ENCODE measurements around the gene SIPA1L2.
"Not testable (repeated sequence)": the region's sequence is repeated elsewhere in the genome, so short reads cannot be mapped to it uniquely, and the experiment has no call there.

The SIPA1L2 gene

DNA sequence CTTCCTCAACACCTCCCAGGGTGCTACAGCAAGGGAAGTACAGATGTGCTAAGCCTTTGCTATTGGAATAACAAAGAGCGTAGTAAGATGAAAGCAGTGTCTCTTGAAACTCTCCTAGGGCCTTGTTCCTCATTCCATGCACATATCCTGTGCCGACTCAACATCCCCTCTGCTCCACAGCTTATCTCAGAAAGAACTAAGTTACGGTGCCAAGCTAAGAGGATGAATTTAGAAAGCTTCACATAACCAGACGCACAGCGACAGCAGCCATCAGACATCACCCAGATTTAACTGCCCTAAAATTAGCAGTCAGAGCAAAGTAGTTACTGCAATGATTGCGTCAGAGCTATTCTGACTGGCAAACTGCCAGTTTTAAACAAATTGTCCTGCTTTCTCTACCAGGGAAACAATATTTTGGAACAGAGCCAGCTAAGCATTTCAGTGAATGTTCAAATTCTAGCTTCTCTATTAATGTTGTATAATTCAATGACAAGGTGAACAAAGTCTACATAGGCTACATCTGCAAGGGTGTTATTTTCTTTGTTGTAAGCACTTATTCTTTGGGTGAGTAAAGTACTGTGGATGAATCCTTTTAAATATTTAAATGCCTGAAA lies 9.5 kb downstream of the SIPA1L2 start:
- no peak for DNase-seq (ENCODE audit: low read depth, low spot score)

DNA sequence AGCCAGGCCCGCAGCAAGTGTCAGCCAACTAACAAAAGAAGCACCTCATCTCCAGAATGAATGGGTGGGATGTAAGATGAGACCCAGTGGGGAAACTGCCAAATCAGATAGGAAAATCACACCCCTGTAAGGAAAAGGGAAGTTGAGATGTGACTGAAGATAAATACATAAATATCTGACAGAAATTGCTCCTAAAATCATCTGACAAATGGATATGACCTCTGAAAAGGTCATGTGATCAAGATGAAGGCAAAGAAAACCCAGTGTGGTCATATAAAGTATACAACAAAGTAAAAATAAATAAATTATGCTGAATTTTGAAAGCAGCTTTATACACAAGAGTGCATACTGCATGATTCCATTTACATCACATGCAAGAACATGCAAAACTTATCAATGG lies 12.7 kb downstream of the SIPA1L2 start:
- no peak for DNase-seq (ENCODE audit: low read depth, low spot score)

DNA sequence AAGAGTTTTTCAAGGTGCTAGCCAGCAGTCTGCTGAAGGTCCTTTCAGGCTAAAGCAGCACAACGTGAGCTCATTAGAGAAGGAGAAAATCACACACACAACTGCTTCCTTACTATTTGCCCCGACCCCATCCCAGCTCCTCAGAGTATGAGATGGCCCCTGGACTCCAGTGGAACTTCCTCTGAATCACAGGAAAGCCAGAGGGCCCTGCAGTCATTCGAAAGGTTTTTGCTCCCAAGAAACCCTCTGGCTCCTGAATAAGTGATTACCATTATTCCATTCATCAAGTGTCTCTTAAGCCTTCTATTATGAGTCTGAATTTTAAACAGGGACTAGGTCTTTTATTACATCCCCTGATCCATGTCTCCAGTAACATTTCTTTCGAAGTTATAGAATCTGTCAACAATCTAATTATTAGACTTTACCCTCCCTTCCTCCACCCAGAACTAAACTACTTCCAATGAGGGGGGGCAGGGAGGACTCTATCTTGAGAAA lies 14.6 kb downstream of the SIPA1L2 start:
- no peak for DNase-seq (ENCODE audit: low read depth, low spot score)

DNA sequence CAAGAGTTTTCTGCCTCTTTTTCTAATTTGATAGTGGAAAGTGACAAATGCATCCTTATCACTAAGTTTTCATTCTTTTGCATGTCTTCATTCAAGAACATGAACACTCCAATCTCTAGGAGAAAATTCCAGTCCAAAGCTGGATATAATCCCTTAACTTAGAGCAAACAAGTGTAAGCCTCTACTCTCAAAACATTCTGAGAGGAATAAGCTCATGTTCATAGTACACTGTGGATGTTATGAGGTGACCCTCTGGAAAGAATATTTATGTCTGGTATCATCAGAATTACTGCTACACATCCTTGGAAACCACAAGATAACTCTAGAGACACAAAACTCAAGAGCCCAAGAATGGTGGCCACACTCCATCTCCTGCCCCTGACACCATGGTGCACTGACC lies 15.1 kb downstream of the SIPA1L2 start:
- DNase-seq (ENCODE audit: low read depth, low spot score), result no peak

DNA sequence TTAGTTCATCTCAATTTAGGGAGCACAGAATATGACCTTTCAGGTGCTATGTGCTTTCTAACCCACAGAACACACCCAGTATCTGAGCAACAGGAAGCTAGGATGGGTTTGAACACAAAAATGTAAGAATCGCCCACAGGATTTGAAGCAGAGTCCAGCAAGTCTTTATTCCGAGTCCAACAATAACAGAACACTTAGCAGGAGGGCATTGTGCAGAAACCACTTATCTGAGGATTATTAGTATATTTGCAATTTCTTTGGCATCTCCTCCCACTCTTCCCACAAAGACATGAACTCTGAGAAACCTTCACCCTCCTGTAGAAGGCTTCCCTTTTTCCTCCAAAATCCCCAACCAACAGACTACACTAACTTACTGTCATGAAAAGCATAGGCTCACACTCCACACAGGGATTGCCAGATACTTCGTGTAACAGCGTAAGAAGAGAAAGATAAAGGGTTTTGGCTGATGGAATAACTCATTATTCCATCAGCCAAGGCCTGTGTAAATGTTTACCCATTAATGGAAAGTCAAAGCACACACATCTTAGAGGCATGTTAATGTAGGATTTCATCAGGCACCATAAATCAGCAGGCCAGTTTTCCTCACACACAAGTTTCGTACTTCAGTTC lies 16.1 kb downstream of the SIPA1L2 start:
- peak; percentile 80 for DNase-seq (ENCODE audit: low read depth, low spot score)

DNA sequence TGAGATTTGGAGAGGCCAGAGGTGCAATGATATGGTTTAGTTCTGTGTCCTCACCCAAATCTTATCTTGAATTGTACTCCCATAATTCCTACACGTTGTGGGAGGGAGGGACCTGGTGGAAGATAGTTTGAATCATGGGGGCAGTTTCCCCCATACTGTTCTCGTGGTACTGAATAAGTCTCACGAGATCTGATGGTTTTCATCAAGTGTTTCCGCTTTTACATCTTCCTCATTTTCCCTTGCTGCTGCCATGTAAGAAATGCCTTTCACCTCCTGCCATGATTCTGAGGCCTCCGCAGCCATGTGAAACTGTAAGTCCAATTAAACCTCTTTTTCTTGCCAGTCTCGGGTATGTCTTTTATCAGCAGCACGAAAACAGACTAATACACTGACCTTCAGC lies 17.1 kb downstream of the SIPA1L2 start:
- DNase-seq (ENCODE audit: low read depth, low spot score), result not testable (repeated sequence)

DNA sequence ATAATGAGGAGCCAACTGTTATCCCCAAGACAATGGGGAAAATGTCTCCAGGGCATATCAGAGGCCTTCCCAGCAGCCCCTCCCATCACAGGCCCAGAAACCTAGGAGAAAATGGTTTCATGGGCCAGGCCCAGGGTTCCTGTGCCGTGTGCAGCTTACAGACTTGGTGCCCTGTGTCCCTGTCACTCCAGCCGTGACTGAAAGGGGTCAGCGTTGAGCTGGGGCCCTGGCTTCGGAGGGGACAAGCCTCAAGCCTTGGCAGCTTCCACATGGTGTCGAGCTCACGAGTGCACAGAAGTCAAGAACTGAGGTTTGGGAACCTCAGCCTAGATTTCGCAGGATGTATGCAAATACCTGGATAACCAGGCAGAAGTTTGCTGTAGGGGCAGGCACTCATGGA lies 18.1 kb downstream of the SIPA1L2 start:
- no peak for DNase-seq (ENCODE audit: low read depth, low spot score)

DNA sequence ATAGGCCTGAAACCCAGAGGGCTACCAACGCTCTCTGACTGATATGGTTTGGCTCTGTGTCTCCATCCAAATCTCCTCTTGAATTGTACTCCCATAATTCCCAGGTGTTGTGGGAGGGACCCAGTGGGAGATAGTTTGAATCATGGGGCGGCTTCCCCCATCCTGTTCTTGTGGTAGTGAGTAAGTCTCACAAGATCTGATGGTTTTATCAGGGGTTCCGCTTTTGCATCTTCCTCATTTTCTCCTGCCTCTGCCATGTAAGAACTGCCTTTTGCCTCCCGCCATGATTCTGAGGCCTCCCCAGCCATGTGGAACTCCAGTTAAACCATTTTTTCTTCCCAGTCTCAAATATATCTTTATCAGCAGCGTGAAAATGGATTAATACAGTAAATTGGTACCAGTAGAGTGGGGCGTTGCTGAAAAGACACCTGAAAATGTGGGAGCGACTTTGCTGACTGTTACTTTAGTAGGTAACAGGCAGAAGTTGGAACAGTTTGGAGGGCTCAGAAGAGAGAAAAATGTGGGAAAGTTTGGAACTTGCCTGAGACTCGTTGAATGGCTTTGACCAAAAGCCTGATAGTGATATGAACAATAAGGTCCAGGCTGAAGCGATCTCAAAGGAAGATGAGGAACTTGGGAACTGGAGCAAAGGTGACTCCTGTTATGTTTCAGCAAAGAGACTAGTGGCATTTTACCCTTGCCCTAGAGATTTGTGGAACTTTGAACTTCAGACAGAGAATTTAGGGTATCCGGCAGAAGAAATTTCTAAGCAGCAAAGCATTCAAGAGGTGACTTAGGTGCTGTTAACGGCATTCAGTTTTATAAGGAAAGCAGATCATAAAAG lies 18.8 kb downstream of the SIPA1L2 start:
- not testable (repeated sequence) for DNase-seq (ENCODE audit: low read depth, low spot score)

DNA sequence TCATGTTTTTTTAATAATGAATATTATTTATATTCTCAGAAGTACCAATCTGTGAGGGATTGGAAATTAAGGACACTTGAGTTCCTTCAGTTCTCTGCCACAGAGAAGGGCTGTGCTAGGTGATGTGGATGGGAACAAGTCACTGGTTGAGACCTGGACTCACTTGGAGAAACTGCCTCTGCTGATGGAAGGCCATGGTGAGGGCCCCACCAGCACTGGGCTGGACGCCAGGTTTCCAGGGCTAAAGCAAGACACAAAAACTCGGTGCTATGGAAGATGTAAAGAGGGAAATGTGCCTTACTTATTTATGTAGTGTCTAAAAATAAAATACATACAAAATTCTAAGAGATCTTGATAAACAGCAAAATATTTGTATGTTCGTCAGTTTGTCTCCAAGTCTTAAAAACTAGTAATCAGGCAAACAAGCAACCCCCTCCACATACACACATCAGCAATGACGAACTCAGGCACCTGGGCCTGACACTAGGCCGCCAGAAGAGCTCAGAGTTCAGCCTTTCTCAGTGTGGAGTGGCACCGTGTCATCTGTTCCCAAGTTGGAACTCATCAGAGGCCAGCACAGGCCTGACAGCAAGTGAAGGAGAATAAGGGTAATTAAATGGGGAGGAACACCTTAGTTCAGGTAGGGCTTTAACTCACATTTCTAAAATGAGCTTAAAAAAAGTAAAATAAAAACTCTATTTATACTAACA lies 19.6 kb downstream of the SIPA1L2 start:
- no peak for DNase-seq (ENCODE audit: low read depth, low spot score)

DNA sequence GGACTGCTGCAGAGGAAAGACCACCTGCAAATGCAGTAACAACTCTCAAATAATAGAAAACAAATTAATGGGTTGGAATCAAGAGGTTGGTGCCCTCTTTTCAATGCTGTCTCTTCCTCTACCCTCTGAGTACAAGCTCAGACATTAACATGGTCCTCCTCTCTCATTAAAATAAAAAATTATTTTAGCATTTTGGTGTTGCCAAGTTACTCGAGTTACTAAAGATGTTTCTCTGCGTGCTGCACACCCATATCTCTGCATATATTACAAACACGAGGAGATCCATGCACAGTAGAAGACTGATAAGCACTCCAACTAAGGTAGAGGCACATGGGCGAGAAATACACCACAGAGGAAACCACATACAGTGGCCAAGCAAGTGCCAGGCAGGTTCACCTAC lies 21.5 kb downstream of the SIPA1L2 start:
- DNase-seq (ENCODE audit: low read depth, low spot score), result no peak

DNA sequence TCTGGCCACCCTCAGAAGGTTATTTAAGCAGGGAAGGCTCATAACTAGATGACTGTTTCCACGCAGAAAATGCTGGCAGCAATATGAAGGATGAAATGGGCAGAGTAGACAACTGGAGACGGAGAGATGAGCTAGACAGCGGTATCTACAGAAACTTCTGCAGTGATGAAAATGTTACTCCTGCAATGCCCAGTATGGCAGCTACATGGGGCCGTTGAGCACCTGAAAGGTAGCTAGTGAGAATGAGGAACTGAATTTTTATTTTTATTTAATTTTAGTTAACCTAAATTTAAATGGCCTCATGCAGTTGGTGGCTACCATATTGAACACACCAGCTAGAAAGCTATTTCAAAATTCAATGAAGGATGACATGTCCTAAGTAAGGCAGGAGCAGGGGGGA lies 27.3 kb downstream of the SIPA1L2 start:
- DNase-seq (ENCODE audit: low read depth, low spot score), result no peak

DNA sequence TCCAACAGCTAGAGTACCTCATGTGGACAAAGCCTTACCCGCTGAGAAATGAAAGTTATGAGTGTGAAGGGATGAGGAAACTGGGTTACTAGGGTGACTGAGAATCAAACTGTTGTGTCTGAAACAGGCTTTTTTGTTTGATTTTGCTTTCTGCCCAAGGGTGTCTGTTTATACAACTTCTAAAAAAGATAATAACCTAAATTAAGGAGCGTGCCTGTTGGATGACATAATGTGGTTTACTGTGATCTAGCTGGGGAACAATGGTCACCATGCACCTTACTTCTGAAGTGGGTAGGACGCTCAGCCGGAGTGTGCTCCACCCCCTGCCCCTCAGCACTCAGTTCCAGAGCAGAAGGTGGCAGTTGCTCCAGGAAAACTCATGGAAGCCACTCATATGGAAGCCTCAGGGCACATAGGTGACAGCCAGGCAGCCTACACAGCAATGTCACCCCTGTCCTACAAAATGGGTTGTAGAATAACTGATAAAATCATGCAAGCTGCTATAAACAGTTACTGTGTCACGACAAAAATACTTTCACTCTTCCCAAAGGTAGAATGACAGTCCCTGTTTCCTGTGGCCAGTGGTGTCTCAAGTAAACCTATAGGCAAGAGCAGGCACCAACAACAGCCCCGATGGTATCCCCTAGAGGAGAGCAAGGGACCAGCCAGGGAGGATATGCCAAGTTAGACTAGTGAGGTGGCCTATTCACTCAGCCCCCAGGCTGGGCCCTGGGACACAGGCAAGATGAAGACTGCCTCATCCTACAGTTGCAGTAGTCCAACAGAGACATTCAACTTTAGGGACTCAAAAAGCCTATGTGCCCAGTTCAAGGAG lies 29.3 kb downstream of the SIPA1L2 start:
- DNase-seq (ENCODE audit: low read depth, low spot score), result no peak

DNA sequence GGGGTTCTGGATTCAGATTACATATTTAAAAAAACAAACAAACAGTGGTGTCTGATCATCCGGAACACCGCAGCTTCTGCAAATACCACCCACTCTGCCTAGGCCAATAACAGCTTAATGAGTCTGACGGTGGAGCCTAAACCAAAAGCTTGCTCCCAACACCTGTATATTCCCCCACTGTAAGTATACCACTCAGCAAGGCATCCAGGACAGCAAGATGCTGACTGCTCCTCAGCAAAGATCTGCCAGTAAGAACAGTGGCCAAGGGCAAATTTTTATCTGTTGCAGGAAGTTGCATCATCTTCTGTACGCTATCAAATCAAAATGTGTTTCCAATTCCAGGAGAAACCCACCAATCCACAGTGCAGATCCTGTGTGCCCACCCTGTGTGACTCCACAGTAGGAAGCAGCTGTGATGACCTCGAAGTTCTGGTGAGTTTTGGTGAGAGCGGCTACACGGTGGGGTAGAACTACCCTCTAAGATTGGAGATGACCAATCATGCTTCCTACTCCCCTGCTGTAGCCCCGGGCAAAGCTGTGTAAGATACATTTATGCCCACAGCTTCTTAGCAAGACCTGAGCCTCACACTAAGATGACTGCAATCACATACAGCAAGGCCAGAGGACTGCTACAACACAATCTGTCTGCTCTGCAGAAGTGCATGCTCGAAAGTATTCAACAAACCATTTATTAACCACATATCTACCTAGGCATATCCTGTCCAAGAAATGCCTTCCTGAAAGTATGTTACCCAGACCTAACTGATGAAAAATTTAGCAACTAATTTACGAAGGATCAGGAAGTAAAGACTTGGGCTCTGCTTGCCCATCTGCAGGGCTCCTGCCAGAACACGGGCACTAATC lies 30.5 kb downstream of the SIPA1L2 start:
- DNase-seq (ENCODE audit: low read depth, low spot score), result no peak

DNA sequence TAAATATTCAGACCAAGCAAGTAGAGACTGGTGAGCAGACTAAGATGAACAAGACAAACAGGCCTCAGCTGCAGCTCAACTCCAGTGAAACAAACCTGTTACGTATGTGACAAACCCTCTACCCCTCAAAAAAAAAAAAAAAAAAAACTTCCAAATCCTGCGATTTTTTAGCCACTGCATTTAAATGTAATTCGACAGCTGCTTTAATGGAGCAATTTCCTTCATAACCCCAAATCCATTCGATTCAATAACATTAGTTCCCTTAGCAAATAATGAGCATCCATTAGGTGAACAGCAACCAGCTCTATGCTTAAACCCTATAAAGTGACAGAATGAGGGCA lies 31.1 kb downstream of the SIPA1L2 start:
- DNase-seq (ENCODE audit: low read depth, low spot score), result no peak

DNA sequence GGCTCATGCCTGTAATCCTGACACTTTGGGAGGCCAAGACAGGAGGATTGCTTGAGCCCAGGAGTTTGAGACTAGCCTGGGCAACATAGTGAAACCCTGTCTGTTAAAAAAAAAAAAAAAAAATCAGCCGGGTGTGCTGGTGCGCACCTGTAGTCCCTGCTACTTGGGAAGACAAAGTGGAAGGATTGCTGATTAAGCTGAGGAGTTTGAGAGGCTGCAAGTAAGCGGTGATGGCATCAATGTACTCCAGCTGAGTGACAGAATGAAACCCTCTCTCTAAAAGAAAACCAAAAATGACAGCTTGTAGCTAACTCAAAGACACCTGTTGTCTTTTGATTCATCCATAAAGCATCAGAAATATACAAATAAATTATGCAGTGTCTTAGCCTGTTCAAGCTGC lies 31.8 kb downstream of the SIPA1L2 start:
- DNase-seq (ENCODE audit: low read depth, low spot score), result no peak

DNA sequence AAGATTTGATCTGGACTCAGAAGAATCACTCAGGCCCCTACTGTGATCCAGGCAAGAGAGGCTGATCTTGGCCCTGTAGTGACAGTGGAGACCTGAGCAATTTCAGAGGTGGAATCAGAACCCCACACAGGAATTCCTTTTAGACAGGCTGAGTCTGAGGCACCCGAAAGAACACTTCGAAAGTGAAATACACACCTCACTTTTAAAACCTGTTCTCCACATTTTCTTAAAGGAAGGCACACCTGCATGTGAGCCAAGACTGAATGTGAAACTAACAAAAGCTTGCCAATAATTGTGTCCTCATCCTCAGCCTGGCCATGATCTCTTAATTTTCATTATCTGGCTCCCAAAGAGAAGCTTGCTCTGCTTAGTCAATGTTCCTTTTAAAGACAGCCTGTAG lies 32.2 kb downstream of the SIPA1L2 start:
- no peak for DNase-seq (ENCODE audit: low read depth, low spot score)

DNA sequence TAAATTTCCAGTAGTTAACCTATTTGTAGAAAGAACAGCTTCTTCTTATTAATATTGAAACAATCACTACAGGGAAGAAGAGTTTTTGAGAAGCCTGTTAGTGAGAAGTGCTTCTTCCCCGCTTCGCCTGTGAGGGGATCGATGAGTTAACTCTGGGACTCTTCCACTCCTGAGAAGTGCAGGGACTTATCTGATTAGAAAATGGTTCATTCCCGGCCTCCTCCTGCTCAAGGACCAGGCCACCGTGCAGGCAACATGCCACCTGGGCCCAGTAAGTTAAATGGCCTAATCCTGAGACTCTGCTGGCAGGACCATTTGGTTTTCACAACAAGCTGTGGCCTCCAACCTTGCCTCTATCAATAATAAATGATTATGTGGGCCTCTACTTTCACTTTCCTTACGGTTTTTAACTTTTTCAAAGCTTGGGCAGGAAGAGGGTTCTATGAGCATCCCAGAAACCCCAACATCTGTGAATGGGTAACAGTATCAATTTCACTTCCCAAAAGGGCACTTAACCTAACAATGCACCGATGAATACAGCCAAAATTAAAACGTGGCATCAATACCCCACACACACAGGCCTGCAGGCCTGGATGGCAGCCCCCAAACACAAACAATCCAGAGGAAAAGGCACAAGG lies 33.1 kb downstream of the SIPA1L2 start:
- DNase-seq (ENCODE audit: low read depth, low spot score), result no peak

DNA sequence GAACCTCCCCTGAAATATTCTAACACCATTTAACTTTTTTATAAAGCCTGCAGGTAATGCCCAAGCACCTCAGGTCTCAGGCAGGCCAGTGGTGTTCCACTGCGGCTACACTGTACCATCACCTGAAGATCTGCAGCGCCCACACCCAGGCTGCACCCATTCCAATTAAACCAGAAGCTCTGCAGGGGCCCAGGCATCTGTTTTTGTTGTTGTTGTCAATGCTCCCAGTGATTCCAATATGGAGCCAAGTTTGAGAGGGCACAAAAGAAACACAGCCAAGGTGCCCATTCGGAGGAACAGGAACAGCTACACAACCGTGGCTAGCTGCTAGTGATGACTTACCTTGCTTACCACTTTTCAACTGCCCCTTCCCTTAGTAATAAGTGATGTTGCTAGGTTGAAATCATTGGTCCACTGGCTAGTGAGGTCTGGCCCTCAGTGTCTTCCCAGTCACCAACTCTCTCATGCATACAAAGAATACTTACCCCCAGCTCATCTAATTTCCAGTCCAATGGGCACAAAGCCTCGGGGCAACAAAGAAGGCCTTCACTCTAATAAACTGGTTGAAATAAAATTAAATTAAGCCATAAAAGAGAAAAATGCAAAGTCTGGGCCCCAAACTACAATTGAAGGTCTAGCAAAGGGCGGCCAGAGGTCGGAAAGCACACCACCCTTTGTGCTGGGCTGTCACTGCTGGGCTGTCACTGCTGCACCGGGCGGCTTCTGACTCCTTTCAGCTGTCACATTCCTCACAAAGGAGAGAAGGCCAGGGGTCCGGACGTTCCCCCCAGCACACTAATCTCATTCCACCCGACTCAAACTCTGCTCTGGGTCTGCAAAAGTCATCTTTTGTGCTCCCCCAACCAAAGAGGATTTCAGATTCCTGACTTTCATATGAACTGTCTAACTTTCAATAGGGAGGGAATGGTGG lies 34.9 kb downstream of the SIPA1L2 start:
- no peak for DNase-seq (ENCODE audit: low read depth, low spot score)

Data from smooth muscle cell of the brain vasculature (primary cell).